ENCODE measurements around the gene MTG2. TPM values are rescaled to one million over a fixed set of nuclear protein-coding genes. Genes with fewer than 3 reads are reported as not detected.

The MTG2 gene
- total and polyA plus RNA-seq, 2 of the 13 experiments (the other 11 are each of a cell fraction or from before 2014, with no cell fraction given), result 20.4 to 37.8 TPM

DNA sequence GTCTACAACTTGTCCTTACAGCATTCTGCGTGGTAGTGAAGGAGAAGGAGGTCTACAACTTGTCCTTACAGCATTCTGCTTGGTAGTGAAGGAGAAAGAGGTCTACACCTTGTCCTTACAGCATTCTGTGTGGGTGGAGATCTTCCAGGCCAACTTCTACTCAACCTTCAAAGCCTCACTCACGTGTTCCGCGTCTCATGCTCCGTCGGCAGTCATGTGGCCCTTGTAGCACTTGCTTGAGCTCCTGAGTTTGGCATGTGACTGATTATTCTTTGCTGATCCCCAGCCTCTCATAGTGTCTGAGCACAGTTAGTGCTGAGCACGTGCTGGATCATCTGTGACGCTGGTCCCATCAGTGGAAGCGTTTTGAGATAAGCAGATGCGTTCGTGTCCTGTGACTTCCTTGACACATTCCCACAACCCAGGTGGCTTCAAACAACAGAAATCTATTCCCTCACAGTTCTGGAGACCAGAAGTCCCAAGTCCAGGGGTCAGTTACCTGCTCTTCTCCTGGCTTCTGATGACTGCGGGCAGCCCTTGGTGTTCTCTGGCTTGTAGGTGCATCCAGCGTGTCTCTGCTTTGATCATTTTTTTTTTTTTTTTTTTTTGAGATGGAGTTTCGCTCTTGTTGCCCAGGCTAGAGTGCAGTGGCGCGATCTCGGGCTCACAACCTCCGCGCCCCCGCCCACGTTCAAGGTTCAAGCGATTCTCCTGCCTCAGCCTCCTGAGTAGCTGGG, 36.6 kb upstream of the MTG2 start (continued):
- TF ChIP-seq ZKSCAN1 (IDR thresholded peaks at IDR 0.05; ENCODE audit: low read length) (no peak), ZFP37 (CRISPR knock-in tag; IDR thresholded peaks at IDR 0.05; ENCODE audit: borderline replicate concordance) (0 out of 2 replicates have a peak, but pooled peaks have one; percentile 38), ZSCAN22 (CRISPR knock-in tag; IDR thresholded peaks at IDR 0.05) (no peak), SIN3B (IDR thresholded peaks at IDR 0.05; ENCODE audit: low read length) (no peak; the same call in 1 of the 2 replicates), ZSCAN30 (CRISPR knock-in tag; IDR thresholded peaks at IDR 0.05) (no peak), RCOR2 (CRISPR knock-in tag; IDR thresholded peaks at IDR 0.05) (0 out of 2 replicates have a peak, but pooled peaks have one; percentile 17), ZNF3 (CRISPR knock-in tag; IDR thresholded peaks at IDR 0.05) (no peak), SMAD1 (CRISPR knock-in tag; IDR thresholded peaks at IDR 0.05; ENCODE audit: borderline replicate concordance, low read depth) (no peak), SRF (IDR thresholded peaks at IDR 0.05; ENCODE audit: low read depth, low read length) (no peak), KDM5A (IDR thresholded peaks at IDR 0.05; ENCODE audit: borderline replicate concordance, low read length) (no peak), NKX3-1 (CRISPR knock-in tag; IDR thresholded peaks at IDR 0.05) (no peak), ZNF234 (CRISPR knock-in tag; conservative IDR thresholded peaks at IDR 0.05) (no peak), FUBP1 (CRISPR knock-in tag; IDR thresholded peaks at IDR 0.05; ENCODE audit: borderline replicate concordance) (no peak), NR2F2 (IDR thresholded peaks at IDR 0.05; ENCODE audit: borderline replicate concordance, low read depth) (peak; percentile 39; the same call in 1 of the 2 replicates), HNRNPK (IDR thresholded peaks at IDR 0.05; ENCODE audit: low read depth, low read length, poor library complexity, severe bottlenecking) (no peak)
- TF ChIP-seq, protein P1, sequence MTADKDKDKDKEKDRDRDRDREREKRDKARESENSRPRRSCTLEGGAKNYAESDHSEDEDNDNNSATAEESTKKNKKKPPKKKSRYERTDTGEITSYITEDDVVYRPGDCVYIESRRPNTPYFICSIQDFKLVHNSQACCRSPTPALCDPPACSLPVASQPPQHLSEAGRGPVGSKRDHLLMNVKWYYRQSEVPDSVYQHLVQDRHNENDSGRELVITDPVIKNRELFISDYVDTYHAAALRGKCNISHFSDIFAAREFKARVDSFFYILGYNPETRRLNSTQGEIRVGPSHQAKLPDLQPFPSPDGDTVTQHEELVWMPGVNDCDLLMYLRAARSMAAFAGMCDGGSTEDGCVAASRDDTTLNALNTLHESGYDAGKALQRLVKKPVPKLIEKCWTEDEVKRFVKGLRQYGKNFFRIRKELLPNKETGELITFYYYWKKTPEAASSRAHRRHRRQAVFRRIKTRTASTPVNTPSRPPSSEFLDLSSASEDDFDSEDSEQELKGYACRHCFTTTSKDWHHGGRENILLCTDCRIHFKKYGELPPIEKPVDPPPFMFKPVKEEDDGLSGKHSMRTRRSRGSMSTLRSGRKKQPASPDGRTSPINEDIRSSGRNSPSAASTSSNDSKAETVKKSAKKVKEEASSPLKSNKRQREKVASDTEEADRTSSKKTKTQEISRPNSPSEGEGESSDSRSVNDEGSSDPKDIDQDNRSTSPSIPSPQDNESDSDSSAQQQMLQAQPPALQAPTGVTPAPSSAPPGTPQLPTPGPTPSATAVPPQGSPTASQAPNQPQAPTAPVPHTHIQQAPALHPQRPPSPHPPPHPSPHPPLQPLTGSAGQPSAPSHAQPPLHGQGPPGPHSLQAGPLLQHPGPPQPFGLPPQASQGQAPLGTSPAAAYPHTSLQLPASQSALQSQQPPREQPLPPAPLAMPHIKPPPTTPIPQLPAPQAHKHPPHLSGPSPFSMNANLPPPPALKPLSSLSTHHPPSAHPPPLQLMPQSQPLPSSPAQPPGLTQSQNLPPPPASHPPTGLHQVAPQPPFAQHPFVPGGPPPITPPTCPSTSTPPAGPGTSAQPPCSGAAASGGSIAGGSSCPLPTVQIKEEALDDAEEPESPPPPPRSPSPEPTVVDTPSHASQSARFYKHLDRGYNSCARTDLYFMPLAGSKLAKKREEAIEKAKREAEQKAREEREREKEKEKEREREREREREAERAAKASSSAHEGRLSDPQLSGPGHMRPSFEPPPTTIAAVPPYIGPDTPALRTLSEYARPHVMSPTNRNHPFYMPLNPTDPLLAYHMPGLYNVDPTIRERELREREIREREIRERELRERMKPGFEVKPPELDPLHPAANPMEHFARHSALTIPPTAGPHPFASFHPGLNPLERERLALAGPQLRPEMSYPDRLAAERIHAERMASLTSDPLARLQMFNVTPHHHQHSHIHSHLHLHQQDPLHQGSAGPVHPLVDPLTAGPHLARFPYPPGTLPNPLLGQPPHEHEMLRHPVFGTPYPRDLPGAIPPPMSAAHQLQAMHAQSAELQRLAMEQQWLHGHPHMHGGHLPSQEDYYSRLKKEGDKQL (CRISPR knock-in tag; IDR thresholded peaks at IDR 0.05; ENCODE audit: low read depth), result no peak
- TF ChIP-seq, protein P2, sequence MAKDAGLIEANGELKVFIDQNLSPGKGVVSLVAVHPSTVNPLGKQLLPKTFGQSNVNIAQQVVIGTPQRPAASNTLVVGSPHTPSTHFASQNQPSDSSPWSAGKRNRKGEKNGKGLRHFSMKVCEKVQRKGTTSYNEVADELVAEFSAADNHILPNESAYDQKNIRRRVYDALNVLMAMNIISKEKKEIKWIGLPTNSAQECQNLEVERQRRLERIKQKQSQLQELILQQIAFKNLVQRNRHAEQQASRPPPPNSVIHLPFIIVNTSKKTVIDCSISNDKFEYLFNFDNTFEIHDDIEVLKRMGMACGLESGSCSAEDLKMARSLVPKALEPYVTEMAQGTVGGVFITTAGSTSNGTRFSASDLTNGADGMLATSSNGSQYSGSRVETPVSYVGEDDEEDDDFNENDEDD (CRISPR knock-in tag; IDR thresholded peaks at IDR 0.05; ENCODE audit: borderline replicate concordance), result peak; percentile 91
- TF ChIP-seq, protein P3, sequence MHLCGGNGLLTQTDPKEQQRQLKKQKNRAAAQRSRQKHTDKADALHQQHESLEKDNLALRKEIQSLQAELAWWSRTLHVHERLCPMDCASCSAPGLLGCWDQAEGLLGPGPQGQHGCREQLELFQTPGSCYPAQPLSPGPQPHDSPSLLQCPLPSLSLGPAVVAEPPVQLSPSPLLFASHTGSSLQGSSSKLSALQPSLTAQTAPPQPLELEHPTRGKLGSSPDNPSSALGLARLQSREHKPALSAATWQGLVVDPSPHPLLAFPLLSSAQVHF (CRISPR knock-in tag; IDR thresholded peaks at IDR 0.05), result no peak
- TF ChIP-seq, protein P4, sequence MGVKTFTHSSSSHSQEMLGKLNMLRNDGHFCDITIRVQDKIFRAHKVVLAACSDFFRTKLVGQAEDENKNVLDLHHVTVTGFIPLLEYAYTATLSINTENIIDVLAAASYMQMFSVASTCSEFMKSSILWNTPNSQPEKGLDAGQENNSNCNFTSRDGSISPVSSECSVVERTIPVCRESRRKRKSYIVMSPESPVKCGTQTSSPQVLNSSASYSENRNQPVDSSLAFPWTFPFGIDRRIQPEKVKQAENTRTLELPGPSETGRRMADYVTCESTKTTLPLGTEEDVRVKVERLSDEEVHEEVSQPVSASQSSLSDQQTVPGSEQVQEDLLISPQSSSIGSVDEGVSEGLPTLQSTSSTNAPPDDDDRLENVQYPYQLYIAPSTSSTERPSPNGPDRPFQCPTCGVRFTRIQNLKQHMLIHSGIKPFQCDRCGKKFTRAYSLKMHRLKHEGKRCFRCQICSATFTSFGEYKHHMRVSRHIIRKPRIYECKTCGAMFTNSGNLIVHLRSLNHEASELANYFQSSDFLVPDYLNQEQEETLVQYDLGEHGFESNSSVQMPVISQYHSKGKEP (CRISPR knock-in tag; IDR thresholded peaks at IDR 0.05), result no peak; the same call in 1 of the 2 replicates

Data from HepG2 (cell line).